Mesendoderm (in vitro differentiated cells): Measurements from ENCODE around the gene PPP1CC.
A peak's percentile ranks its signal among the peaks of the same experiment; 100 is the strongest.

Experiments
- DNase-seq: peaks from one replicate; pipeline ENCODE4 v3.0.0; 2013
- H2AK5ac ChIP-seq: 2 replicates; pipeline ENCODE4 v1.6.1; 2013; ENCODE audit warnings: low read length, inconsistent platforms
- H2BK120ac ChIP-seq: 2 replicates; pipeline ENCODE4 v1.6.1; 2013; ENCODE audit warnings: low read depth, mild to moderate bottlenecking, low read length, moderate library complexity, mixed read lengths
- H2BK15ac ChIP-seq: replicated peaks from 2 replicates; pipeline ENCODE4 v1.6.1; 2013; ENCODE audit warnings: low read depth, mild to moderate bottlenecking, moderate library complexity
- H2BK5ac ChIP-seq: 2 replicates; pipeline ENCODE4 v1.6.1; 2013; ENCODE audit warnings: low read length, inconsistent platforms
- H3K18ac ChIP-seq: 2 replicates; pipeline ENCODE4 v1.6.1; 2013; ENCODE audit warnings: mild to moderate bottlenecking, low read length, mixed read lengths
- H3K23ac ChIP-seq: one replicate; pipeline ENCODE4 v1.6.1; 2013; ENCODE audit warnings: low read length
- H3K27ac ChIP-seq: 2 replicates; pipeline ENCODE4 v1.5.1; 2013; ENCODE audit warnings: low read depth, mild to moderate bottlenecking, inconsistent platforms, low read length, moderate library complexity
- H3K27me3 ChIP-seq: 2 replicates; pipeline ENCODE4 v1.6.1; 2013; ENCODE audit warnings: low read length, control low read depth, mild to moderate bottlenecking, inconsistent platforms; ENCODE audit not compliant: insufficient read depth, poor library complexity
- H3K36me3 ChIP-seq: 2 replicates; pipeline ENCODE4 v1.6.1; 2013; ENCODE audit warnings: low read length, inconsistent platforms; ENCODE audit not compliant: control insufficient read depth, insufficient read depth
- H3K4ac ChIP-seq: one replicate; pipeline ENCODE4 v1.6.1; 2013; ENCODE audit warnings: low read depth, mild to moderate bottlenecking, low read length, moderate library complexity
- H3K4me1 ChIP-seq: 2 replicates; pipeline ENCODE4 v1.6.1; 2013; ENCODE audit warnings: low read depth, low read length, inconsistent platforms; ENCODE audit not compliant: control insufficient read depth
- H3K4me2 ChIP-seq: 2 replicates; pipeline ENCODE4 v1.6.1; 2013; ENCODE audit warnings: low read length
- H3K4me3 ChIP-seq: 2 replicates; pipeline ENCODE4 v1.5.1; 2013; ENCODE audit warnings: mild to moderate bottlenecking, low read length
- H3K56ac ChIP-seq: one replicate; pipeline ENCODE4 v1.6.1; 2013; ENCODE audit warnings: low read length
- H3K79me1 ChIP-seq: 2 replicates; pipeline ENCODE4 v1.6.1; 2013; ENCODE audit warnings: low read length, inconsistent platforms
- H3K79me2 ChIP-seq: 2 replicates; pipeline ENCODE4 v1.6.1; 2013; ENCODE audit warnings: mild to moderate bottlenecking, low read length; ENCODE audit not compliant: control insufficient read depth, insufficient read depth
- H3K9ac ChIP-seq: 2 replicates; pipeline ENCODE4 v1.6.1; 2013; ENCODE audit warnings: low read length, inconsistent platforms
- H4K5ac ChIP-seq: one replicate; pipeline ENCODE4 v1.6.1; 2013; ENCODE audit warnings: low read length
- H4K8ac ChIP-seq: one replicate; pipeline ENCODE4 v1.6.1; 2013; ENCODE audit warnings: low read depth, mild to moderate bottlenecking, control low read depth, low read length, moderate library complexity
- WGBS: extraction: QIAGEN DNeasy Blood & Tissue Kit; methylation state at CpG from one replicate; pipeline ENCODE4 v1.1.7; 2013; ENCODE audit warnings: low lambda C conversion rate, missing lambda C conversion rate; ENCODE audit not compliant: insufficient coverage; ENCODE audit errors: extremely low coverage; 5-methylcytosine and 5-hydroxymethylcytosine counted together

PPP1CC gene

DNA sequence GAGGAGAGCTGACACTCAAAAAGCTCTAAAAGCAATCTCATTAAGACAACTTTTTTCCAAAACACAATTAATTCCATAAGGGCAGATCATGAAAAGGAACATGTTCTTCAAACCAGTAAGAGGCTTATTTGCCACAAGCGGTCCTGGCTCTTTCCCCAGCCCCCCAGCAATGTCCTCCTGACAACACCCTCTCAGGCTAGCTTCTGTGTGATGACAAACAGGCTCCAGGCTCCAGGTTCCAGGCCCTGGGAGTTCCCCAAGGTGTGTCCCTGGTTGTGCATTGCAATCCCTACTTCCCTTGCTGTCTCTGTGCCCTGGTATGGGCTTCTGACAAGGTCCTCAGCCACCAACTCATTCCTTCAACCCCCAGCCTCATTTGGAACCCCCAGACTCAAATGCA lies 62.7 kb downstream of the PPP1CC start:
- Histone ChIP-seq H3K23ac (no peak overlapping the region), H2BK120ac (no peak overlapping the region), H4K5ac (no peak overlapping the region), H2BK15ac (no peak overlapping the region), H3K4me2 (no peak overlapping the region), H3K79me1 (no peaks in the 10 kb centered on the region), H3K4me1 (peaks cover 2% of the 10 kb centered on the region), H3K27ac (no peak overlapping the region), H3K27me3 (no peaks in the 10 kb centered on the region), H3K9ac (no peak overlapping the region), H4K8ac (no peak overlapping the region), H3K79me2 (no peaks in the 10 kb centered on the region), H3K56ac (no peak overlapping the region), H2BK5ac (no peak overlapping the region), H3K4ac (no peak overlapping the region), H2AK5ac (no peak overlapping the region), H3K18ac (no peak overlapping the region), H3K4me3 (no peak overlapping the region), H3K36me3 (no peaks in the 10 kb centered on the region)
- no peak for DNase-seq
- WGBS, result no CpG with 5 or more reads among the region's 1 CpG

DNA sequence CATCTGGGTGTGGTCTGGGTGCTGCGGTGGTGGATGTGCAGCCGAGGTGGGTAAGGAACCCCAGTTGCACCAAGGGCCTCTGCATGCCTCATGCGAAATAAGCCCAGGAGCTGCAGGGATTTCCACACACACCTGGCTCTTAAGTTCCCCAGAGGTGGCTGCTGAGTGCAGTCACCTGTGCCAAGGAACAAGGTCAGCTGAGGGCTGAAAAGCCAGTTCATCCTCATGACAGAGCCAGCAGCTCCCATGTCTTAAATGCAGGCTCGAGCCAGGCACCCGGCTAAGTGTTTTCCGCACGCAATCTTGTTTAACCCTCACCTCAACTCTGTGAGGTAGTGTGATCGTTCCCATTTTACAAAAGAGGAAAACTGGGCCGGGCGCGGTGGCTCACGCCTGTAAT lies 63.5 kb downstream of the PPP1CC start:
- Histone ChIP-seq H3K4me2 (no peak overlapping the region), H4K8ac (no peak overlapping the region), H2AK5ac (no peak overlapping the region), H3K27me3 (no peaks in the 10 kb centered on the region), H2BK5ac (no peak overlapping the region), H3K79me2 (no peaks in the 10 kb centered on the region), H3K27ac (no peak overlapping the region), H3K36me3 (no peaks in the 10 kb centered on the region), H2BK15ac (no peak overlapping the region), H3K18ac (no peak overlapping the region), H3K23ac (no peak overlapping the region), H2BK120ac (no peak overlapping the region), H3K4ac (no peak overlapping the region), H3K56ac (no peak overlapping the region), H3K4me1 (peaks cover 2% of the 10 kb centered on the region), H3K4me3 (no peak overlapping the region), H3K9ac (no peak overlapping the region), H4K5ac (no peak overlapping the region), H3K79me1 (no peaks in the 10 kb centered on the region)
- WGBS, result no CpG with 5 or more reads among the region's 12 CpGs
- no peak for DNase-seq

DNA sequence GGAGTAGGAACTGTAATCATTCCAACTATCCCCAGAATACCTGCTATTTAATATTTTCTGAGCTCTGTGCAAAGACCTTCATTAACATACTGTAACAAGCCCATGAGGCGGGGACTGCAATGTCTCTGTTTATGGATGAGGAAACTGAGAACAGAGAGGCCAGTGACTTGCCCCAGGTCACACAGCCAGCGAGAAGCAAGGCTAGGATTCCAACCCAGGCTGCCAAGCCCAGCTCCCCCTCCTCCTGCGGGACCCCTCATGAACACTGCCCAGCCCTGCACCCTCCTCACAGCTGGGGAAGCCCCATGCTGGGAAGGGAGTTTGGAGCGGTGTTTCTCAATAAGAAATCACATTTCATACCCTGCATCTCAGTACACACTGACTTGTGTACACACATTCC lies 64.7 kb downstream of the PPP1CC start:
- Histone ChIP-seq H3K79me1 (no peaks in the 10 kb centered on the region), H2AK5ac (no peak overlapping the region), H3K79me2 (no peaks in the 10 kb centered on the region), H3K4me3 (no peak overlapping the region), H4K5ac (no peak overlapping the region), H3K27me3 (no peaks in the 10 kb centered on the region), H3K36me3 (no peaks in the 10 kb centered on the region), H2BK5ac (no peak overlapping the region), H2BK120ac (no peak overlapping the region), H3K56ac (no peak overlapping the region), H3K9ac (no peak overlapping the region), H3K23ac (no peak overlapping the region), H3K27ac (peak overlapping the region; percentile 12), H3K4me2 (no peak overlapping the region), H3K4me1 (peaks cover 2% of the 10 kb centered on the region), H3K4ac (no peak overlapping the region), H2BK15ac (no peak overlapping the region), H3K18ac (no peak overlapping the region), H4K8ac (no peak overlapping the region)
- no peak for DNase-seq
- no CpG with 5 or more reads among the region's 4 CpGs for WGBS

DNA sequence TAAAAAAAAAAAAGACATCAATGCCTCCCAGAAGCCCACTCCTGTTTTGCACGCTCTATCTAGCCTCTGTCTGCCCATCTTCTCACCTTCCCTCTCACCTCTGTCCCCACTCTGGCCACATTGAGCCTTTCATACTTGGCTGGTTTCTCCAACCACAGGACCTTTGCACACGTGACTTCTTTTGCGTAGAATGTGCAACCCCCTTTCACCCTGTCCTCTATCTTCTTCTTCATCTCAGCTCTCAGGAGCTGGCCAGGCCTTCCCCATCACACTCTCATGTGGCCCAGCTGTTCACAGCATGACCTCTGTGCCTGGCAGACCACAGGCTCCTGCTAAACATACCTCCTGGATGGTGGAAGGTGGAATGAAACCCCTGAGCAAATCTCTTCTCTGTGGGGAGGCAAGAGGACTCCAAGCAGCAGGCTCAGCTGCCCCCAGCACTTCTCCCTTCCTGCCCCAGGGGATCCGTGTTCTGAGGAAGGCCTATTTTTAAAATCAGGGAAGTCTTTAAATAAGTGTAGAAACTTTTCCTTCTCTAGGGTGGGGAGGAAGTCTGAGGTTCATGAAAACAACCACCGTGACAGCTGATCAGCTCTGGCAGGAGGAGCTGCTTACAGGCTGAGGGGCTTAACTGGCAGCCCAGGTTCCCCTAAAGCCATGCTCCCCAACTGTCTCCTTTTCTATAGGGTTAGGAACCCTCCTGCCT lies 65.3 kb downstream of the PPP1CC start:
- Histone ChIP-seq H3K4me1 (peaks cover 2% of the 10 kb centered on the region), H3K79me1 (no peaks in the 10 kb centered on the region), H3K27ac (peak overlapping the region; percentile 12), H2BK120ac (no peak overlapping the region), H2AK5ac (no peak overlapping the region), H4K8ac (no peak overlapping the region), H3K4me3 (no peak overlapping the region), H2BK5ac (no peak overlapping the region), H3K4ac (no peak overlapping the region), H3K79me2 (no peaks in the 10 kb centered on the region), H3K56ac (peak overlapping the region; percentile 17), H3K23ac (no peak overlapping the region), H4K5ac (no peak overlapping the region), H3K36me3 (no peaks in the 10 kb centered on the region), H3K27me3 (no peaks in the 10 kb centered on the region), H3K9ac (no peak overlapping the region), H2BK15ac (no peak overlapping the region), H3K18ac (no peak overlapping the region), H3K4me2 (no peak overlapping the region)
- no CpG with 5 or more reads among the region's 5 CpGs for WGBS
- peak; percentile 86 for DNase-seq

- Histone ChIP-seq H3K4me1 (peaks cover 2% of the 10 kb centered on the region), H2AK5ac (no peak overlapping the region), H4K8ac (no peak overlapping the region), H3K79me1 (no peaks in the 10 kb centered on the region), H3K23ac (no peak overlapping the region), H3K79me2 (no peaks in the 10 kb centered on the region), H2BK120ac (no peak overlapping the region), H3K4me3 (no peak overlapping the region), H2BK5ac (no peak overlapping the region), H3K27ac (no peak overlapping the region), H3K18ac (no peak overlapping the region), H4K5ac (no peak overlapping the region), H3K4ac (no peak overlapping the region), H2BK15ac (no peak overlapping the region), H3K27me3 (no peaks in the 10 kb centered on the region), H3K9ac (no peak overlapping the region), H3K56ac (no peak overlapping the region), H3K4me2 (no peak overlapping the region), H3K36me3 (no peaks in the 10 kb centered on the region)
- DNase-seq, result no peak
- no CpG with 5 or more reads among the region's 4 CpGs for WGBS
Observed at GRCh38 chr12:110676171-110676570, 66.5 kb downstream of the PPP1CC start.

GRCh38 chr12:110670161-110670701 lies 72.5 kb downstream of the PPP1CC start:
- no peak overlapping the region for H2BK120ac ChIP-seq
- no peak overlapping the region for H3K56ac ChIP-seq
- no peak overlapping the region for H4K8ac ChIP-seq
- DNase-seq, result no peak
- no peak overlapping the region for H2BK15ac ChIP-seq
- no peaks in the 10 kb centered on the region for H3K4me1 ChIP-seq
- no peak overlapping the region for H3K4me2 ChIP-seq
- H3K36me3 ChIP-seq, result no peaks in the 10 kb centered on the region
- H4K5ac ChIP-seq, result no peak overlapping the region
- H3K27ac ChIP-seq, result no peak overlapping the region
- no peaks in the 10 kb centered on the region for H3K79me1 ChIP-seq
- no peak overlapping the region for H3K18ac ChIP-seq
- no peak overlapping the region for H2AK5ac ChIP-seq
- H2BK5ac ChIP-seq, result no peak overlapping the region
- H3K23ac ChIP-seq, result no peak overlapping the region
- no peak overlapping the region for H3K4me3 ChIP-seq
- no peaks in the 10 kb centered on the region for H3K79me2 ChIP-seq
- no peaks in the 10 kb centered on the region for H3K27me3 ChIP-seq
- H3K4ac ChIP-seq, result no peak overlapping the region
- H3K9ac ChIP-seq, result no peak overlapping the region
- no CpG with 5 or more reads among the region's 4 CpGs for WGBS
